Panc1 (cell line): Measurements from ENCODE around the gene U2AF1L4. TPM values are rescaled to one million over a fixed set of nuclear protein-coding genes. Genes with fewer than 3 reads are reported as not detected.

Source experiments
- ATAC-seq: fragments of 200-7000 bp; cut with Tn5 transposase; 2 replicates; pipeline ENCODE4 v1.9.1; 2020; ENCODE audit warnings: mild to moderate bottlenecking, moderate library complexity
- BruUV-seq: library from RNA; stranded (reverse); fragments of 400-500 nt; replicated peaks from 2 replicates; lab custom pipeline; 2021; lab: Mats Ljungman, UMichigan
- CTCF ChIA-PET: fragments of 300-600 bp; sonication (Branson Sonifier 250); formaldehyde crosslinking; loops from one replicate; lab custom pipeline; 2022; ENCODE audit warnings: antibody characterized with exemption; lab: Charles Lee
- POLR2A ChIA-PET: fragments of 300-600 bp; sonication (Branson Sonifier 250); formaldehyde crosslinking; loops from one replicate; lab custom pipeline; 2022; ENCODE audit warnings: antibody characterized with exemption; lab: Charles Lee
- DNase-seq: peaks from one replicate; pipeline ENCODE4 v3.0.0-alpha.2; 2010; ENCODE audit warnings: low read depth, low spot score
- H3K27ac ChIP-seq: 2 replicates; pipeline ENCODE4 v1.5.1; 2011; ENCODE audit warnings: mild to moderate bottlenecking, low read length, inconsistent platforms
- H3K27me3 ChIP-seq: fragments of 200-500 bp; sonication (Bioruptor generic); 2 replicates; pipeline ENCODE4 v1.6.0; 2014; ENCODE audit warnings: low read length, inconsistent platforms; ENCODE audit not compliant: control insufficient read depth, insufficient read depth
- H3K36me3 ChIP-seq: fragments of 200-500 bp; sonication (Bioruptor generic); 2 replicates; pipeline ENCODE4 v1.5.1; 2014; ENCODE audit warnings: inconsistent platforms, mild to moderate bottlenecking, low read length, moderate library complexity; ENCODE audit not compliant: control insufficient read depth, insufficient read depth
- H3K4me1 ChIP-seq: 2 replicates; pipeline ENCODE4 v1.5.1; 2011; ENCODE audit warnings: inconsistent platforms, mild to moderate bottlenecking, low read length, moderate library complexity; ENCODE audit not compliant: control insufficient read depth, insufficient read depth
- H3K4me3 ChIP-seq, 2 experiments: 2 replicates each; pipeline ENCODE4 v1.5.1; 2011 to 2012; ENCODE audit warnings: low read depth in 2 of 2, low read length in 2 of 2, mild to moderate bottlenecking in 2 of 2, inconsistent platforms in 1 of 2, moderate library complexity in 1 of 2
- H3K9me3 ChIP-seq: fragments of 200-500 bp; sonication (Bioruptor generic); 2 replicates; pipeline ENCODE4 v1.5.1; 2014; ENCODE audit warnings: low read depth, mild to moderate bottlenecking, inconsistent platforms, low read length, moderate library complexity; ENCODE audit not compliant: control insufficient read depth, insufficient read depth
- CTCF ChIP-seq: fragments of 450-650 bp; IDR thresholded peaks from 2 replicates; pipeline ENCODE4 v1.5.1; 2017; ENCODE audit warnings: mild to moderate bottlenecking
- POLR2AphosphoS5 ChIP-seq: IDR thresholded peaks from 2 replicates; pipeline ENCODE4 v1.6.1; 2012; ENCODE audit warnings: mild to moderate bottlenecking, low read depth, low read length, moderate library complexity
- SIN3A ChIP-seq: IDR thresholded peaks from 2 replicates; pipeline ENCODE4 v1.6.1; 2012; ENCODE audit warnings: low read depth, mild to moderate bottlenecking, low read length, moderate library complexity, borderline replicate concordance; ENCODE audit not compliant: insufficient read depth
- TCF7L2 ChIP-seq: IDR thresholded peaks from 2 replicates; pipeline ENCODE4 v1.6.1; 2011; ENCODE audit warnings: mild to moderate bottlenecking, low read depth, low read length, inconsistent platforms
- in situ Hi-C: cut with HindIII; loops from 2 replicates; pipeline ENCODE4 v1.10.0; 2016; ENCODE audit warnings: low sequenced_read_pairs, low pct_unique_long_range_greater_than_20kb
- intact Hi-C: fragments of 100-400 bp; cut with micrococcal nuclease; formaldehyde crosslinking; loops from one replicate; pipeline ENCODE4 v1.10.0; 2022; ENCODE audit not compliant: unreplicated experiment
- total RNA-seq: library from RNA; stranded (reverse); gene quantifications from one replicate; pipeline ENCODE4 v1.2.1, GENCODE V29; 2021; ENCODE audit not compliant: unreplicated experiment
- TF ChIP-seq, protein P1 (sequence below), 2 experiments: IDR thresholded peaks; 2 replicates each; pipeline ENCODE4 v1.6.1; 2011 to 2012; ENCODE audit warnings: low read depth in 2 of 2, control low read depth in 1 of 2, low read length in 1 of 2, mild to moderate bottlenecking in 1 of 2, moderate library complexity in 1 of 2; ENCODE audit not compliant: insufficient read depth in 1 of 2

Gene U2AF1L4
- total RNA-seq, 1 experiment from 2014 or later = 29.8 TPM

DNA sequence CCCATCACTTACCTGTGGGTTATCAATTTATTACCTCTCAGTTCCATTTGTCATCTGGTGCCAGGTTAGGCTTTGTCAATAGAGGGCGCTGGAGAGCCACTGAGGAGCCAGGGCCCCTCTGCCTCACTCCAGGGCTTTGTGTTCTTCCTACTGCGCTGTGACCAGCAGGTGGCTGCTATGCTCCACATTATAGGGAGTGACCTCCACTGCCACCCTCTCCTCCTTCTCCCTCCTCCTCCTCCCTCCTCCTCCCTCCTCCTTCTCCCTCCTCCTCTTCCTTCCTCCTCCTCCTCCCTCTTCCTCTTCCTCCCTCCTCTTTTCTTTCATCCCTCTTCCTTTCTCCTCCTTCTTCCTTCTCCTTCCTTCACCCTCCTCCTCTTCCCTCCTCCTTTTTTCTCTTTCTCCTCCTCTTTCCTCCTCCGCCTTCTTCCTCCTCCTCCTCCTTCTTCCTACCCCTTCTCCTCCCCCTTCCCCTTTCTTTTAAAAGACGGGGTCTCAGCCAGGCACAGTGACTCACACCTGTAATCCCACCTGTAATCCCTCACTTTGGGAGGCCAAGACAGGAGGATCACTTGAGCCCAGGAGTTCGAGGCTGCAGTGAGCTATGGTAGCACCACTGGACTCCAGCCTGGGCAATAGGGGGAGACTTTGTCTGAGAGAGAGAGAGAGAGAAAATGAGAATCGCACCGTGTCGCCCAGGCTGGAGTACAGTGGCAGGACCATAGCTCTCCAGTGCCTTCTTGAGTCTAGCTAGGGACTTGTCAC lies 51.2 kb downstream of the U2AF1L4 start:
- no peaks in the 10 kb centered on the region for H3K9me3 ChIP-seq
- DNase-seq = peak; percentile 85
- peak; percentile 100 for ATAC-seq
- no peak overlapping the region for H3K27ac ChIP-seq
- no peaks in the 10 kb centered on the region for H3K36me3 ChIP-seq
- H3K4me3 ChIP-seq = no peak overlapping the region
- TF ChIP-seq TCF7L2 (no peak), SIN3A (0 out of 2 replicates have a peak, but pooled peaks have one; percentile 41), POLR2AphosphoS5 (peak; percentile 58; the same call in 1 of the 2 replicates), CTCF (peak; percentile 100)
- TF ChIP-seq, protein P1, sequence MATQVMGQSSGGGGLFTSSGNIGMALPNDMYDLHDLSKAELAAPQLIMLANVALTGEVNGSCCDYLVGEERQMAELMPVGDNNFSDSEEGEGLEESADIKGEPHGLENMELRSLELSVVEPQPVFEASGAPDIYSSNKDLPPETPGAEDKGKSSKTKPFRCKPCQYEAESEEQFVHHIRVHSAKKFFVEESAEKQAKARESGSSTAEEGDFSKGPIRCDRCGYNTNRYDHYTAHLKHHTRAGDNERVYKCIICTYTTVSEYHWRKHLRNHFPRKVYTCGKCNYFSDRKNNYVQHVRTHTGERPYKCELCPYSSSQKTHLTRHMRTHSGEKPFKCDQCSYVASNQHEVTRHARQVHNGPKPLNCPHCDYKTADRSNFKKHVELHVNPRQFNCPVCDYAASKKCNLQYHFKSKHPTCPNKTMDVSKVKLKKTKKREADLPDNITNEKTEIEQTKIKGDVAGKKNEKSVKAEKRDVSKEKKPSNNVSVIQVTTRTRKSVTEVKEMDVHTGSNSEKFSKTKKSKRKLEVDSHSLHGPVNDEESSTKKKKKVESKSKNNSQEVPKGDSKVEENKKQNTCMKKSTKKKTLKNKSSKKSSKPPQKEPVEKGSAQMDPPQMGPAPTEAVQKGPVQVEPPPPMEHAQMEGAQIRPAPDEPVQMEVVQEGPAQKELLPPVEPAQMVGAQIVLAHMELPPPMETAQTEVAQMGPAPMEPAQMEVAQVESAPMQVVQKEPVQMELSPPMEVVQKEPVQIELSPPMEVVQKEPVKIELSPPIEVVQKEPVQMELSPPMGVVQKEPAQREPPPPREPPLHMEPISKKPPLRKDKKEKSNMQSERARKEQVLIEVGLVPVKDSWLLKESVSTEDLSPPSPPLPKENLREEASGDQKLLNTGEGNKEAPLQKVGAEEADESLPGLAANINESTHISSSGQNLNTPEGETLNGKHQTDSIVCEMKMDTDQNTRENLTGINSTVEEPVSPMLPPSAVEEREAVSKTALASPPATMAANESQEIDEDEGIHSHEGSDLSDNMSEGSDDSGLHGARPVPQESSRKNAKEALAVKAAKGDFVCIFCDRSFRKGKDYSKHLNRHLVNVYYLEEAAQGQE (IDR thresholded peaks at IDR 0.05; ENCODE audit: insufficient read depth in 1 of 2, low read depth in 2 of 2, low read length in 1 of 2) = no peak; a peak in 1 of 4 replicates
- no peaks in the 10 kb centered on the region for H3K27me3 ChIP-seq
- CTCF ChIA-PET = interaction anchor here (0.6 to 1.0 kb wide), 13 partner anchors 9 to 1430 kb away, joined by 3 to 9 read pairs (median 4); partner anchors contain the start of gene LIN37
- no TSS peak for BruUV-seq
- intact Hi-C loops (loop anchor here (2.0 kb wide), 1 partner anchor 23 kb away; no protein-coding TSS in a partner anchor), in situ Hi-C loops (no loop called here)
- H3K4me1 ChIP-seq = no peaks in the 10 kb centered on the region
- POLR2A ChIA-PET = interaction anchor here (0.6 to 0.7 kb wide), 3 partner anchors 55 to 188 kb away, joined by 3 to 7 read pairs (median 4); partner anchors contain the start of gene LIN37

GRCh38 chr19:35693422-35693821 lies 51.8 kb downstream of the U2AF1L4 start:
- no TSS peak for BruUV-seq
- CTCF ChIA-PET = interaction anchor here (0.8 to 1.2 kb wide), 2 partner anchors 9 to 318 kb away, joined by 3 read pairs; no protein-coding TSS in a partner anchor
- no peak for DNase-seq
- in situ Hi-C loops = no loop called here
- no peak for TF ChIP-seq POLR2AphosphoS5
- TF ChIP-seq, protein P1 (IDR thresholded peaks at IDR 0.05; ENCODE audit: insufficient read depth in 1 of 2, low read depth in 2 of 2, low read length in 1 of 2) = no peak
- TF ChIP-seq TCF7L2 = no peak
- TF ChIP-seq SIN3A = no peak
- TF ChIP-seq CTCF = no peak
- H3K27ac ChIP-seq = no peak overlapping the region
- intact Hi-C loops = no loop called here
- ATAC-seq = peak; percentile 48
- H3K4me1 ChIP-seq = no peaks in the 10 kb centered on the region
- no peaks in the 10 kb centered on the region for H3K9me3 ChIP-seq
- no peaks in the 10 kb centered on the region for H3K27me3 ChIP-seq
- no peak overlapping the region for H3K4me3 ChIP-seq
- POLR2A ChIA-PET = no interaction called here
- H3K36me3 ChIP-seq = no peaks in the 10 kb centered on the region
